Central memory CD4-positive, alpha-beta T cell (primary cell): ENCODE measurements around the gene RGMA.
"Not testable (repeated sequence)": the region's sequence is repeated elsewhere in the genome, so short reads cannot be mapped to it uniquely, and the experiment has no call there.

Experiments used
- DNase-seq: peaks from one replicate; pipeline ENCODE4 v3.0.0; 2022

The RGMA gene

DNA sequence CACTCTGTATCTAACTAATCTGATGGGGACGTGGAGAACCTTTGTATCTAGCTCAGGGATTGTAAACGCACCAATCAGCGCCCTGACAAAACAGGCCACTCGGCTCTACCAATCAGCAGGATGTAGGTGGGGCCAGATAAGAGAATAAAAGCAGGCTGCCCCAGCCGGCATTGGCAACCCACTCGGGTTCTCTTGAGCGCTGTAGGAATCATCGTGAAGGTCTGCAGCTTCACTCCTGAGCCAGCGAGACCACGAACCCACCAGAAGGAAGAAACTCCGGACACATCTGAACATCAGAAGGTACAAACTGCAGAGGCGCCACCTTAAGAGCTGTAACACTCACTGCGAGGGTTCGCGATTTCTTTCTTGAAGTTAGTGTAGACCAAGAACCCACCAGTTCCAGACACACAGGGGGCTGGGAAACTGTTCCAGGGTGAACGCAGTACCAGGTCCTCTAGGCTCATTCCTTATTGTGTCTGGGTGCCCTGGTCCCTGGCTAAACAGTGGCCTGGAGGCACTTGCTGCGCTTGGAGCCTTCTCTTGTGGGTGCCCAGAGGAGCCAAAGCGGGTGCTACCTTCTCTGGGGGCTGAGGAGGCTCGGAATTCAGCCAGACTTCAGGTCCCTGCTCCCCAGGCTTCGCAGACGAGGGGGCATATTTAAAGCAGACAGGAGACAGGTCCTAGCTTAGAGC, 56.4 kb downstream of the RGMA start:
- DNase-seq = not testable (repeated sequence)

DNA sequence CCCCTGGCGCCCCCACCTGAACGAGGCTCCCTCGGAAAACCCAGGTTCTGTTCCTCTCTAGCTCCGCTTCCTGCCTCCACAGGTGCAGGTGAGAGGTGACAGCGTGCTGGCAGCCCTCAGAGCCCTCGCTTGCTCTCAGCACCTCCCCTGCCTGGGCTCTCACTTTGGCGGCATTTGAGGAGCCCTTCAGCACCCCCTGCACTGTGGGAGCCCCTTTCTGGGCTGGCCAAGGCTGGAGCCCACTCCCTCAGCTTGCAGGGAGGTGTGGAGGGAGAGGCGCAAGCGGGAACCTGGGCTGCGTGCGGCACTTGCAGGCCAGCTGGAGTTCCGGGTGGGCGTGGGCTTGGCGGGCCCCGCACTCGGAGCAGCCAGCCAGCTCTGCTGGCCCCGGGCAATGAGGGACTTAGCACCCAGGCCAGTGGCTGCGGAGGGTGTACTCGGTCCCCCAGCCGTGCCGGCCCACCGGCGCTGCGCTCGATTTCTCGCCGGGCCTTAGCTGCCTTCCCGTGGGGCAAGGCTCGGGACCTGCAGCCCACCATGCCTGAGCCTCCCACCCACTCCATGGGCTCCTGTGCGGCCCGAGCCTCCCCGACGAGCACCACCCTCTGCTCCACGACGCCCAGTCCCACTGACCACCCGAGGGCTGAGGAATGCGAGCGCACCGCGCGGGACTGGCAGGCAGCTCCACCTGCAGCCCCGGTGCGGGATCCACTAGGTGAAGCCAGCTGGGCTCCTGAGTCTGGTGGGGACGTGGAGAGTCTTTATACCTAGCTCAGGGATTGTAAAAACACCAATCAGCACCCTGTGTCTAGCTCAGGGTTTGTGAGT, 57.2 kb downstream of the RGMA start:
- DNase-seq = not testable (repeated sequence)

DNA sequence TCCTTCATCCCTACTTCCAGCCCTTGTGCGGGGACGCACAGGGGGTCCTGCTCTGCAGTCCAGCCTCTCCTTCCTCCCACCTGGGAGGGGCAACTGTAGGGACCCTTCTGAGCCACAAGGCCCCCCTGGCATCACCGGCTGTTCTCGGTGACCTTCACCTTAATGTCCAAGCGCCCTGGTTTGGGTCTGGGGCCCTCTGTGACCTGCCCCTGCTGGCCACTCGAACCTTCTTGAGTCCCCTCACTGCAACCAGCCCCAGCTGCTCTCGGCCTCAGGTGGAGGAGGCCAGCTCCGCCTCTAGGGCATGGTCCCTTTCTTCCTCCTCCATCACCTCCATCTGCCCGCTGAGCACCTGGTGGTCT, 57.9 kb downstream of the RGMA start:
- DNase-seq = peak; percentile 1

DNA sequence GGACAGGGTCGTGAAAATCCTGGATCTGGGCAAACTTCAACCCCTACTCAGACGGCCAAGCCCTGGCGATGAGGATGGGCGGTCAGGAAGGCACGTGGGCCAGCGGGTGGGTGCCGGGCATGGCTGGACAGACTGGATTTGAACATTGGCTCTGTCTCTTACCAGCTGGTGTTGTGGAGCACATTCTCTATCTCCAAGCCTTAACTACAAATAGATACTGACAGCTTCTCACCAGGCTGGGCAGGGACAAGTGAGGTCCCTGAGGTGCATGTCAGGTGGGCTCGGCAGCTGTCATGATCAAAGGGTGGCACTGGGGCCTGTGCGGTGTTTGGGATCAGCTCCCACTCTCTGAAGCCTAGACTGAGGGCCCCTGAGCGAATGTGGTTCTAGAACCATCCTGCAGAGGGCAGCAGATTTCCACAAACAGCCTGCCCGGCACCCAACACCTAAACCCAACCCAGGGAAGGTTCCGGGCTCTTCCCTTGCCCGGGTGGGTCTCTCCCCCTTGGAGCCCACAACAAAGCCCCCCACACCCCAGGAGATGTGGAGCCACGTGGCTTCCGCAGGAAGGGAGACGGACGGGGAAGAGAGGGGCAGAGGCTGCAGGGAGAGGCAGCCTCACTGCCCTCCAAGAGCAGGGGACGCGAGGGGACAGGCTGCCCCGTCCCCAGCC, 58.4 kb downstream of the RGMA start:
- DNase-seq = peak; percentile 52

DNA sequence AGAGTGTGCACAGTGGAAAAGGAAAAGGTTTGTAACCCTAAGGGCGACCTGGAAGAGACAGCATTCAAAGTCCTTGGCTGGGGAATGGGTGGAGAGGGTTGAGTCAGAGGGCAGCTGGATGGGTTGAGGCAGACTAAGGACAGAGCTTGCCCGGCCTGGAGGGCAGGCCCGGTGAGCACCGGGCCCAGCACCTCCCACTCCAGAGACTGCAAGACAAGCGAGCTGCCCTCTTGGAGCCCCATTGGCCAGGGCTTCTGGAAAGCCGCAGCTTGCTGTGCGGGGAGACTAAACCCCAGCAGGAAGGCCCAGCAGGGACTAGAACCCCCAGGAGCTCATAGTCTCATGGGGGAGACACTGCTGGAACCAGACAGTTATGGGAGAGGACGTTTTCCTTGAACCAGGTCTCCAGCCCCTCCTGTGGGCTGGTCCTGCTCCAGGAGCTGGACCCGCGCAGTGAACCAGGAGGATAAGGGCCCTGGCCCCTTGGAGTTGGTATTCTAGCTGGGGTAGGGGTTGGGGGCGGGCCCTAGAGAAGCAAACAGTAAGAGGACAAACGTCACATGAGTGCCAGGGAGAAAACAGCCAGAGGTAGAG, 59.1 kb downstream of the RGMA start:
- DNase-seq = no peak

DNA sequence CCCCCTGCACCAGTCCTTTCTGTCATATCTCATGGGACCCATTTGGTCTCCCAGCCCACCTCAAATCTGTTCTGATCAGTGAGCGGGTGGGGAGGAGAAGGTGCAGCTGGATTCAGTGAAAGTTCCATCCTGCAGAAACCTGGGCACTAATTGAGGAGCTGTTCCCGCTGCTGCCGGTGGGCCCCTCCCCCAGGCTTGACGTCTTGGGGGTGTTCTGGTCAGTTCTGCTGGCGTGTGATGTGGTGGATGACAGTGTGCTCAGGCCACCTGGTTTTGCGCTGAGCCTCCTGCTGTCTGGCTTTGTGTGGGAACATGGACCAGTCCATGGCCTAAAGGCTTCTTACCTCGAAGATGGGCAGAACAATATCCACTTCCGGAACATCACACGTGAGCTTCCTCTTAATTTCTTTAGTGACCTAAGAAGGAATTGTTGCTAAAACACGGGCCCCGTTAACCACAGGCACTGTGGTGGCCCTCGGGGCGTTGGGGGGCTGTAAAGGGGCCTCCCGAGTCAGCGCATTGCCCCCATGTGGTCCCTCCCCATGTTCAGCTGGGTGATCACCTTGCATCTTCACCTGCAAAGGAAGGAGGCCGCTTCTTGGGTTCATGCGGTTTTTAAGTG, 59.7 kb downstream of the RGMA start:
- DNase-seq = no peak

DNA sequence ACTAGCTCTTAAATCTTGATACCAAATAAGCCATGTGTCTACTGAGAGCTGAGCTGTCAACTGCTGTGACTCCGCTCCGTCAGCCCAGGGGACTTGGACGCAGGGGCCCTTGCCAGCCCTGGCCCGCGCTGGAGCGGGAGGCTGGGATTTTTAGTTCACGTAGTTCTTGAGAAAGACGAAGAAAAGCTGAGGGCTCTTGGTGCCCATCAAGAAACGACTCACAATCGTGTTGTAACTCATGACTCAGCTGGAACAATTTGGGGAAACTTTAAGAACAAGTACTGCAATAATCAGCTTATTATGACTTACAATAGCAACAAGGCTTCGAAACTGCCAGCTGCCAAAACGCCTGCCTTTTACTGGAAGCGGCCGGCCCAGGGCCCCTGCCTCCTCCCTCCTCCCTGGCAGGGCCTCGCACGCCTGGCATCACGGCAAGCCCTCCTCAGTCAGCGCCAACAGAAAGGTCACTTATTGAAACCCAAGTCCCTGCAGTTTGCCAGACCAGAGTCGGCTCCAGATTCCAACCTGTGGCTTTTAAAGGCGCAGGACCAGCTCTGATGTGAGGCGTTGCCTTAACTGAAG, 60.3 kb downstream of the RGMA start:
- no peak for DNase-seq

- DNase-seq = no peak
These were observed 60.8 kb downstream of the RGMA start for GRCh38 chr15:93028111-93028631.

GRCh38 chr15:93027413-93027812, 61.6 kb downstream of the RGMA start:
- DNase-seq = no peak

- DNase-seq = no peak
These were observed 62.6 kb downstream of the RGMA start for GRCh38 chr15:93026380-93026817.

DNA sequence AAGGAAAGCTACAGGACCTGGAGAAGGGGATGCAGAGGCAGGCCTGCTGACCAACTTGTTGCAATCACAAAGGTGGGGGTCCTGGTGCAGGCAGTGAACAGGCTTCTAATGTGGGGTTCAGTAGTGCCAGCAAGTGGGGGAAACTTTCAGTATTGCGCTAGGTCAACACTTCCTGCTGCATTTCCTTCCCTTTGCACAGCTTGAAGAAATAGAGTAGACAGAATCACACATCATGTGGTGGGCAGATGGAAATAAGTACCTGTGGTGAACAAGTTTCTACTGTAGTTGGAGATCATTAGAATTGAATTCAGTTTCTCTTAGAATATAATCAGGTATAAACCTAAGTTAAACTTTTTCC, 63.4 kb downstream of the RGMA start:
- no peak for DNase-seq

- DNase-seq = no peak
These were observed 64.0 kb downstream of the RGMA start for GRCh38 chr15:93024716-93025624.

DNA sequence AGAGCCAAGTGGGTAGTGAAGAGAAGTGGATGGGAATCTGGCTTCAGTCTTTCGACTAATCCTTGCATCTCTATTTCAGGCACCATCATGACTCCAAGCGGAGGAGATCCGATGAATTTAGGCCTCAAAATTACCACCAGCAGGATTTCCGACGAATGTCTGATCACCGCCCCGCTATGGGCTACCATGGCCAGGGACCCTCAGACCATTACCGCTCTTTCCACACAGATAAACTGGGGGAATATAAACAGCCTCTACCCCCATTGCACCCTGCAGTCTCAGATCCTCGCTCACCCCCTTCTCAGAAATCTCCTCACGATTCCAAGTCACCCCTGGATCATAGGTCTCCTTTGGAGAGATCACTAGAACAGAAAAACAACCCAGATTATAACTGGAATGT, 64.7 kb downstream of the RGMA start:
- DNase-seq = no peak

- no peak for DNase-seq
These were observed 67.8 kb downstream of the RGMA start for GRCh38 chr15:93020976-93021772.

DNA sequence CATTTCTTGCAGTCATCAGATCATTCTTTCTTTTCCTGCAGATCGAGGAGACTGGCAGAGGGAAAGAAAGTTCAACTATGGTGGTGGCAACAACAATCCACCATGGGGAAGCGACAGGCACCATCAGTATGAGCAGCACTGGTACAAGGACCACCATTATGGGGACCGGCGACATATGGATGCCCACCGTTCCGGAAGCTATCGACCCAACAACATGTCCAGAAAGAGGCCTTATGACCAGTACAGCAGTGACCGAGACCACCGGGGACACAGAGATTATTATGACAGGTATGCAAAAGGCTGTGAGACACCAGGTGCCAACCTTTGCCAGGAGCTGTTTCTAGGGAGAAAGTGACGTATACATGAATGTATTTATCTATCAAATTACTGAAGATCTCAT, 69.0 kb downstream of the RGMA start:
- DNase-seq = no peak

DNA sequence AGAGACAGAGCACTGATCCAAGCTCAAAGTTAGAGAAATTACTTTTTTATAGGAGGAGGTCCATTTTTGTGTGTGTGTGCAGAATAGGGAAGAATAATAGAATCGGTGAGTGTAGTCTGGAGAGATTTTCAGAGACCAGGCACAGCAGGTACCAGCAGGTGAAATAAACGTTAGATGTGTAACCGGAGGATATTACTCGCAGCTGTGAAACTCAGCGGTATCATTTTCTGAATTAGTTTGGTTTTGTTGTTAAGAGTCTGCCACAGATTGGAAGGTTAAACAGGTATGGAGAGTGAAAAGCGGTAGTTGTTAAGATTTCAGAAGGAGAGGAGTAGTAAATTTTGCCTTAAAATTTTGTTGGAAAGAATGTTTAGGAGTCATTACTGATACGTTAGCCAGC, 69.9 kb downstream of the RGMA start:
- DNase-seq = no peak

- DNase-seq = no peak
These were observed 70.4 kb downstream of the RGMA start for GRCh38 chr15:93018574-93018973.

- DNase-seq = no peak
These were observed 71.5 kb downstream of the RGMA start for GRCh38 chr15:93017526-93017925.

GRCh38 chr15:93012786-93013185, 76.2 kb downstream of the RGMA start:
- DNase-seq = no peak

DNA sequence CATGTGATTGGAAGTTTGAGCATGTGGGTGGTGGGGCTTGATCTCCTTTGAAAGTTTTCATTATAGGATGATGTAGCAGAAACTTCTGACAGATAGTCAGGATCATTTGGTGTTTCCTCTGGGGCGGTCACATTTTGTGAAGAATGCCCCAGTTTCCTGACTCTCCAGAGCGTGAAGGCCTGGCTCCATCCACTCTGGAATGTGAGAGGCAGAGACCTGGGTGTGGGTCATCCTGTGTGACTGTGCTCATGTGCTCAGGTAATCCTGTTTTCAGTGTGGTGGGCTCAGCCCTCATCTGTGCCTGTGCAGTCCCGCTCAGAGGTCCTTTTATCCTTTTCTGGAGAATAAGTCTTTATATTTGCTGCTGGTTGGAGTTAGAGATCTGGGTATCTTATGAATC, 81.0 kb downstream of the RGMA start:
- no peak for DNase-seq
